Suprapubic skin (tissue), 3 donors: Measurements from ENCODE around the gene GET4.

Source experiments
- CTCF ChIP-seq, 2 donors: fragments of 200-600 bp in 1 of 2; fragments of 450-650 bp in 1 of 2; sonication (generic) in 1 of 2; IDR thresholded peaks; one replicate each; pipeline ENCODE4 v1.5.1; 2016 to 2019; ENCODE audit warnings: antibody characterized with exemption in 2 of 2, mild to moderate bottlenecking in 1 of 2, moderate library complexity in 1 of 2
- POLR2A ChIP-seq, 2 donors: fragments of 450-650 bp; IDR thresholded peaks; one replicate each; pipeline ENCODE4 v1.6.1; 2017; ENCODE audit warnings: antibody characterized with exemption in 2 of 2, mild to moderate bottlenecking in 2 of 2, moderate library complexity in 2 of 2

GRCh38 chr7:834277-834676, 42.1 kb upstream of the GET4 start:
- TF ChIP-seq CTCF (IDR thresholded peaks at IDR 0.05) (no peak), POLR2A (IDR thresholded peaks at IDR 0.05) (no peak)
